HCT116 (cell line): Measurements from ENCODE around the gene PGBD1. TPM values are rescaled to one million over a fixed set of nuclear protein-coding genes. Genes with fewer than 3 reads are reported as not detected.

ENCODE experiments used
- ATAC-seq: fragments of 200-7000 bp; cut with Tn5 transposase; 2 replicates; pipeline ENCODE4 v1.9.1; 2020; ENCODE audit warnings: mild to moderate bottlenecking, moderate library complexity
- BruUV-seq: library from RNA; stranded (reverse); fragments of 400-500 nt; replicated peaks from 2 replicates; lab custom pipeline; 2021; lab: Mats Ljungman, UMichigan
- CTCF ChIA-PET: fragments of 300-600 bp; sonication (Branson Sonifier 250); formaldehyde crosslinking; loops from one replicate; lab custom pipeline; 2021; ENCODE audit warnings: antibody characterized with exemption; lab: Charles Lee
- POLR2A ChIA-PET: fragments of 300-600, 350-600 bp; sonication (Branson Sonifier 250); formaldehyde crosslinking; loops from one replicate; lab custom pipeline; 2021; ENCODE audit warnings: antibody characterized with exemption; lab: Charles Lee
- RAD21 ChIA-PET, 2 experiments: fragments of 300-600 bp; sonication (Branson Sonifier 250); formaldehyde crosslinking; loops; one replicate each; lab custom pipeline; 2023; ENCODE audit warnings: low total read pairs in 2 of 2; ENCODE audit not compliant: uncharacterized antibody in 2 of 2, unreplicated experiment in 2 of 2, low non-redundant PET in 1 of 2; lab: Charles Lee
- DNase-seq: peaks from one replicate; pipeline ENCODE4 v3.0.0-alpha.2; 2010; ENCODE audit warnings: low read depth, low spot score
- H2AFZ ChIP-seq: fragments of 200-600 bp; shearing (Covaris generic), sonication (generic); 2 replicates; pipeline ENCODE4 v1.6.1; 2017; ENCODE audit warnings: low read depth, mixed run types, mixed read lengths, antibody characterized with exemption, low read length; ENCODE audit not compliant: poor library complexity, severe bottlenecking
- H3K27ac ChIP-seq: 2 replicates; pipeline ENCODE4 v1.5.1; 2012; ENCODE audit warnings: low read depth, low read length
- H3K27me3 ChIP-seq: fragments of 200-600 bp; sonication (generic); 2 replicates; pipeline ENCODE4 v1.6.1; 2016; ENCODE audit warnings: mixed run types, low read length, mixed read lengths; ENCODE audit not compliant: insufficient read depth
- H3K36me3 ChIP-seq, 2 experiments: fragments of 200-500 bp in 1 of 2; fragments of 200-600 bp in 1 of 2; sonication (Bioruptor generic) in 1 of 2; sonication (generic) in 1 of 2; 2 replicates each; pipeline versions ENCODE4 v1.5.1 to v1.6.1; 2014 to 2016; ENCODE audit warnings: low read length in 2 of 2, inconsistent platforms in 1 of 2, mixed read lengths in 1 of 2, mixed run types in 1 of 2; ENCODE audit not compliant: insufficient read depth in 2 of 2, control insufficient read depth in 1 of 2
- H3K4me1 ChIP-seq, 2 experiments: fragments of 200-600 bp in 1 of 2; sonication (generic) in 1 of 2; 2 replicates each; pipeline versions ENCODE4 v1.5.1 to v1.6.1; 2012 to 2017; ENCODE audit warnings: low read length in 2 of 2, inconsistent platforms in 1 of 2, mild to moderate bottlenecking in 1 of 2, mixed read lengths in 1 of 2, mixed run types in 1 of 2, moderate library complexity in 1 of 2; ENCODE audit not compliant: insufficient read depth in 2 of 2, control insufficient read depth in 1 of 2
- H3K4me2 ChIP-seq: fragments of 200-600 bp; sonication (generic); 2 replicates; pipeline ENCODE4 v1.6.1; 2017; ENCODE audit warnings: mixed run types, low read length, mixed read lengths
- H3K4me3 ChIP-seq, 2 experiments: fragments of 200-600 bp in 1 of 2; sonication (generic) in 1 of 2; replicated peaks in 1 of 2; 2 replicates each; pipeline ENCODE4 v1.5.1; 2011 to 2016; ENCODE audit warnings: low read length in 2 of 2, control low read depth in 1 of 2, low read depth in 1 of 2, mild to moderate bottlenecking in 1 of 2, mixed read lengths in 1 of 2, mixed run types in 1 of 2
- H3K79me2 ChIP-seq: fragments of 200-600 bp; sonication (generic); 2 replicates; pipeline ENCODE4 v1.6.1; 2017; ENCODE audit warnings: mild to moderate bottlenecking, mixed run types, low read length, moderate library complexity, mixed read lengths; ENCODE audit not compliant: insufficient read depth
- H3K9ac ChIP-seq: fragments of 200-600 bp; sonication (generic); 2 replicates; pipeline ENCODE4 v1.6.1; 2016; ENCODE audit warnings: low read length, mixed read lengths
- H3K9me2 ChIP-seq: fragments of 200-600 bp; sonication (generic), shearing (Covaris generic); 2 replicates; pipeline ENCODE4 v1.6.1; 2017; ENCODE audit warnings: mixed run types, mild to moderate bottlenecking, moderate library complexity; ENCODE audit not compliant: insufficient read depth
- H3K9me3 ChIP-seq, 2 experiments: fragments of 200-500 bp in 1 of 2; fragments of 200-600 bp in 1 of 2; sonication (Bioruptor generic) in 1 of 2; sonication (generic) in 1 of 2; 2 replicates each; pipeline ENCODE4 v1.6.1; 2014 to 2017; ENCODE audit warnings: low read length in 2 of 2, mixed read lengths in 2 of 2, inconsistent platforms in 1 of 2, low read depth in 1 of 2, mild to moderate bottlenecking in 1 of 2, mixed run types in 1 of 2, moderate library complexity in 1 of 2; ENCODE audit not compliant: control insufficient read depth in 1 of 2, insufficient read depth in 1 of 2
- H4K20me1 ChIP-seq: fragments of 200-600 bp; sonication (generic), shearing (Covaris generic); 2 replicates; pipeline ENCODE4 v1.6.1; 2017; ENCODE audit warnings: mixed run types, mild to moderate bottlenecking, moderate library complexity; ENCODE audit not compliant: insufficient read depth
- CBX3 ChIP-seq: IDR thresholded peaks from 2 replicates; pipeline ENCODE4 v1.6.1; 2012; ENCODE audit warnings: low read depth
- CEBPB ChIP-seq: IDR thresholded peaks from 2 replicates; pipeline ENCODE4 v1.6.1; 2012; ENCODE audit warnings: low read depth
- EZH2 ChIP-seq: fragments of 200-600 bp; sonication (generic); IDR thresholded peaks from 2 replicates; pipeline ENCODE4 v1.6.1; 2017; ENCODE audit warnings: antibody characterized with exemption, mixed run types
- FOSL1 ChIP-seq: IDR thresholded peaks from 2 replicates; pipeline ENCODE4 v1.6.1; 2012; ENCODE audit warnings: low read depth
- JUND ChIP-seq: IDR thresholded peaks from 2 replicates; pipeline ENCODE4 v1.6.1; 2012
- MAX ChIP-seq: IDR thresholded peaks from 2 replicates; pipeline ENCODE4 v1.6.1; 2012
- SP1 ChIP-seq: IDR thresholded peaks from 2 replicates; pipeline ENCODE4 v1.6.1; 2012; ENCODE audit warnings: low read depth
- SRF ChIP-seq: IDR thresholded peaks from 2 replicates; pipeline ENCODE4 v1.6.1; 2012; ENCODE audit warnings: low read depth
- TCF7L2 ChIP-seq: IDR thresholded peaks from 2 replicates; pipeline ENCODE4 v1.7.0; 2011; ENCODE audit warnings: borderline replicate concordance, inconsistent platforms; ENCODE audit not compliant: insufficient read depth, insufficient read length; ENCODE audit errors: extremely low read depth
- YY1 ChIP-seq: IDR thresholded peaks from 2 replicates; pipeline ENCODE4 v1.6.1; 2011; ENCODE audit warnings: low read length, low read depth, moderate library complexity, mild to moderate bottlenecking; ENCODE audit not compliant: insufficient replicate concordance; ENCODE audit errors: extremely low read depth
- ZFX ChIP-seq: fragments of 450-650 bp; IDR thresholded peaks from 2 replicates; pipeline ENCODE4 v1.6.1; 2017
- intact Hi-C: fragments of 100-400 bp; cut with micrococcal nuclease; formaldehyde crosslinking; loops from 2 replicates; pipeline ENCODE4 v1.10.0; 2022
- total RNA-seq: library from RNA; stranded (reverse); gene quantifications from one replicate; pipeline ENCODE4 v1.2.1, GENCODE V29; 2021; ENCODE audit not compliant: unreplicated experiment
- TF ChIP-seq, protein P1 (sequence below): IDR thresholded peaks from 2 replicates; pipeline ENCODE4 v1.6.1; 2011; ENCODE audit warnings: mild to moderate bottlenecking, low read length, moderate library complexity; ENCODE audit not compliant: insufficient replicate concordance; ENCODE audit errors: extremely low read depth
- TF ChIP-seq, protein P2 (sequence below): IDR thresholded peaks from 2 replicates; pipeline ENCODE4 v1.6.1; 2012

PGBD1 gene
- total RNA-seq, 1 experiment from 2014 or later, result 3.6 TPM

DNA sequence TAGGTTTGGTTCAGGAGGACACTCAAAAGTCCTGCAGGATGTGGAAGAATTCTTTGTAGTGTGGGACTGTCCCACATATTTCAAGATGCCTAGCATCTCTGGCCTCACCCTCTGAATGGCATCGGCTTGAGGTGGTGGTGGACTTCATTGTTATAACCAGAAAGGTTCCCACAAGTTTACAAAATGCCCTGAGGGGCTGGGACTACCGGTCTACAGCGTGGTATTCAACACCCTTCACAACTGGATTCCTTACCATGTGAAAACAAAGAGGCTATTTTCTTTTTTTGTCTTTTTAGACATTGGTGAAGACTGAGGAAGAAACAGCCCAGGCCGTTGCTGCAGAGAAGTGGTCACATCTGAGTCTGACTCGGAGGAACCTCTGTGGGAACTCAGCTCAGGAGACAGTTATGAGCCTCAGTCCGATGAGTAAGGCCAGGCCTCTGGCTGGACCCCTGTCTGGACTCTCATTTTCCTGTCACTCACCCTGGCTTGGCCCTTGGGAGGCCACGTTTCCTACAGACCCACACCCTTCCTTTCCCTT lies 15.2 kb downstream of the PGBD1 start:
- no peak overlapping the region for H3K27ac ChIP-seq
- RAD21 ChIA-PET, result no interaction called here
- H3K9me3 ChIP-seq, result no peaks in the 10 kb centered on the region
- no peaks in the 10 kb centered on the region for H3K9me2 ChIP-seq
- no peak overlapping the region for H3K4me2 ChIP-seq
- no peak overlapping the region for H2AFZ ChIP-seq
- CTCF ChIA-PET, result no interaction called here
- TF ChIP-seq JUND, result no peak
- no peak for TF ChIP-seq CBX3
- no peak for TF ChIP-seq EZH2
- TF ChIP-seq, protein P1, sequence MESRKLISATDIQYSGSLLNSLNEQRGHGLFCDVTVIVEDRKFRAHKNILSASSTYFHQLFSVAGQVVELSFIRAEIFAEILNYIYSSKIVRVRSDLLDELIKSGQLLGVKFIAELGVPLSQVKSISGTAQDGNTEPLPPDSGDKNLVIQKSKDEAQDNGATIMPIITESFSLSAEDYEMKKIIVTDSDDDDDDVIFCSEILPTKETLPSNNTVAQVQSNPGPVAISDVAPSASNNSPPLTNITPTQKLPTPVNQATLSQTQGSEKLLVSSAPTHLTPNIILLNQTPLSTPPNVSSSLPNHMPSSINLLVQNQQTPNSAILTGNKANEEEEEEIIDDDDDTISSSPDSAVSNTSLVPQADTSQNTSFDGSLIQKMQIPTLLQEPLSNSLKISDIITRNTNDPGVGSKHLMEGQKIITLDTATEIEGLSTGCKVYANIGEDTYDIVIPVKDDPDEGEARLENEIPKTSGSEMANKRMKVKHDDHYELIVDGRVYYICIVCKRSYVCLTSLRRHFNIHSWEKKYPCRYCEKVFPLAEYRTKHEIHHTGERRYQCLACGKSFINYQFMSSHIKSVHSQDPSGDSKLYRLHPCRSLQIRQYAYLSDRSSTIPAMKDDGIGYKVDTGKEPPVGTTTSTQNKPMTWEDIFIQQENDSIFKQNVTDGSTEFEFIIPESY, result no peak
- no peak for TF ChIP-seq MAX
- no peak for TF ChIP-seq YY1
- TF ChIP-seq, protein P2, sequence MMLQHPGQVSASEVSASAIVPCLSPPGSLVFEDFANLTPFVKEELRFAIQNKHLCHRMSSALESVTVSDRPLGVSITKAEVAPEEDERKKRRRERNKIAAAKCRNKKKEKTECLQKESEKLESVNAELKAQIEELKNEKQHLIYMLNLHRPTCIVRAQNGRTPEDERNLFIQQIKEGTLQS, result no peak
- TF ChIP-seq FOSL1, result no peak
- TF ChIP-seq SP1, result no peak
- TF ChIP-seq CEBPB, result no peak
- TF ChIP-seq TCF7L2, result no peak
- no peak for TF ChIP-seq SRF
- TF ChIP-seq ZFX, result no peak
- TF ChIP-seq, all 23 proteins: peak for 0
- Histone ChIP-seq H3K4me3 (no peak overlapping the region), H3K9ac (no peak overlapping the region), H3K36me3 (no peaks in the 10 kb centered on the region), H3K79me2 (no peaks in the 10 kb centered on the region), H3K4me1 (no peaks in the 10 kb centered on the region), H4K20me1 (no peaks in the 10 kb centered on the region), H3K27me3 (no peaks in the 10 kb centered on the region)
- intact Hi-C loops, result no loop called here
- no TSS peak for BruUV-seq
- POLR2A ChIA-PET, result no interaction called here
- DNase-seq, result no peak
- ATAC-seq, result no peak
